Thyroid gland (tissue), 4 donors: ENCODE results near the gene CCDC116.

Source experiments
- CTCF ChIP-seq, 6 experiments: fragments of 200-600 bp in 3 of 6; fragments of 450-650 bp in 3 of 6; sonication (generic) in 3 of 6; IDR thresholded peaks; one replicate each; pipeline ENCODE4 v1.5.1; 2016 to 2019; ENCODE audit warnings: antibody characterized with exemption in 6 of 6, mild to moderate bottlenecking in 2 of 6, inconsistent platforms in 1 of 6, moderate library complexity in 1 of 6
- POLR2A ChIP-seq, 2 donors: fragments of 450-650 bp; IDR thresholded peaks; one replicate each; pipeline ENCODE4 v1.6.1; 2017; ENCODE audit warnings: antibody characterized with exemption in 2 of 2, mild to moderate bottlenecking in 2 of 2, moderate library complexity in 1 of 2

GRCh38 chr22:21659864-21660525 lies 27.4 kb downstream of the CCDC116 start:
- no peak for TF ChIP-seq CTCF (IDR thresholded peaks at IDR 0.05)
- no peak for TF ChIP-seq POLR2A (IDR thresholded peaks at IDR 0.05)
